C4-2B (cell line): ENCODE measurements around the gene SMIM27.

Experiments used
- ZFX ChIP-seq: fragments of 450-650 bp; IDR thresholded peaks from 2 replicates; pipeline ENCODE4 v1.6.1; 2017
- TF ChIP-seq, protein P1 (sequence below): fragments of 450-650 bp; conservative IDR thresholded peaks from 2 replicates; pipeline ENCODE4 v1.5.1; 2017; ENCODE audit warnings: mild to moderate bottlenecking

DNA sequence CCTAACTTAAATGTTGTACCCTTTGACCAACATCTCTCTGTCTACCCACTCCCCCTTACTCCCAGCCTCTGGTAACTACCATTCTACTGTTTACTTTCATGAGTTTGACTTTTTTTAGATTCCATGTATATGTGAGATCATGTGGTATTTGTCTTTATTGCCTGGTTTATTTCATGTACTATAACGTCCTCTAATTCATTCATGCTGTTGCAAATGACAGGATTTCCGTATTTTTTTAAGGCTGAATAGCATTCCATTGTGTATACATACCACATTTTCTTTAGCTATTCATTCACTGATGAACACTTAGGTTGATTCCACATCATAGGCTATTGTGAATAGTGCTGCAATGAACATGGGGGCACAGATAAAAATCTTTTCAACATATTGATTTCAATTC lies 32.7 kb downstream of the SMIM27 start:
- TF ChIP-seq, protein P1, sequence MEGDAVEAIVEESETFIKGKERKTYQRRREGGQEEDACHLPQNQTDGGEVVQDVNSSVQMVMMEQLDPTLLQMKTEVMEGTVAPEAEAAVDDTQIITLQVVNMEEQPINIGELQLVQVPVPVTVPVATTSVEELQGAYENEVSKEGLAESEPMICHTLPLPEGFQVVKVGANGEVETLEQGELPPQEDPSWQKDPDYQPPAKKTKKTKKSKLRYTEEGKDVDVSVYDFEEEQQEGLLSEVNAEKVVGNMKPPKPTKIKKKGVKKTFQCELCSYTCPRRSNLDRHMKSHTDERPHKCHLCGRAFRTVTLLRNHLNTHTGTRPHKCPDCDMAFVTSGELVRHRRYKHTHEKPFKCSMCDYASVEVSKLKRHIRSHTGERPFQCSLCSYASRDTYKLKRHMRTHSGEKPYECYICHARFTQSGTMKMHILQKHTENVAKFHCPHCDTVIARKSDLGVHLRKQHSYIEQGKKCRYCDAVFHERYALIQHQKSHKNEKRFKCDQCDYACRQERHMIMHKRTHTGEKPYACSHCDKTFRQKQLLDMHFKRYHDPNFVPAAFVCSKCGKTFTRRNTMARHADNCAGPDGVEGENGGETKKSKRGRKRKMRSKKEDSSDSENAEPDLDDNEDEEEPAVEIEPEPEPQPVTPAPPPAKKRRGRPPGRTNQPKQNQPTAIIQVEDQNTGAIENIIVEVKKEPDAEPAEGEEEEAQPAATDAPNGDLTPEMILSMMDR: no peak
- no peak for TF ChIP-seq ZFX
